Measurements from ENCODE around the gene MLPH.

GRCh38 chr2:237491515-237492118 is 4.6 kb downstream of the MLPH start:
- no peak for TF ChIP-seq CTCF (IDR thresholded peaks at IDR 0.05)
- no peak for TF ChIP-seq POLR2AphosphoS5 (IDR thresholded peaks at IDR 0.05; ENCODE audit: insufficient read depth in 1 of 2, low read depth in 1 of 2)
